ENCODE data around the gene COPE. TPM values are rescaled to one million over a fixed set of nuclear protein-coding genes. Genes with fewer than 3 reads are reported as not detected.
A peak's percentile ranks its signal among the peaks of the same experiment; 100 is the strongest.

COPE gene
- polyA plus RNA-seq, 1 experiment: 309 TPM

- no peak overlapping the region for H3K4me3 ChIP-seq (ENCODE audit: low read depth, low read length)
- CTCF ChIA-PET: interaction anchor here (3.3 kb wide), 1 partner anchor 40 kb away, joined by 11 read pairs; no protein-coding TSS in a partner anchor
- POLR2A ChIA-PET: no interaction called here
- no peaks in the 10 kb centered on the region for H3K27me3 ChIP-seq (ENCODE audit: control insufficient read depth, insufficient read depth, low read length)
- peaks cover 3% of the 10 kb centered on the region; the same call in 1 of the 2 replicates for H3K36me3 ChIP-seq (ENCODE audit: control insufficient read depth, insufficient read depth, low read length)
- no peak for DNase-seq (ENCODE audit: low read depth)
- no peak for TF ChIP-seq CTCF (IDR thresholded peaks at IDR 0.05; ENCODE audit: insufficient read depth, low read depth, low read length)
Observed at GRCh38 chr19:18946335-18946734, 27.1 kb upstream of the COPE start.

DNA sequence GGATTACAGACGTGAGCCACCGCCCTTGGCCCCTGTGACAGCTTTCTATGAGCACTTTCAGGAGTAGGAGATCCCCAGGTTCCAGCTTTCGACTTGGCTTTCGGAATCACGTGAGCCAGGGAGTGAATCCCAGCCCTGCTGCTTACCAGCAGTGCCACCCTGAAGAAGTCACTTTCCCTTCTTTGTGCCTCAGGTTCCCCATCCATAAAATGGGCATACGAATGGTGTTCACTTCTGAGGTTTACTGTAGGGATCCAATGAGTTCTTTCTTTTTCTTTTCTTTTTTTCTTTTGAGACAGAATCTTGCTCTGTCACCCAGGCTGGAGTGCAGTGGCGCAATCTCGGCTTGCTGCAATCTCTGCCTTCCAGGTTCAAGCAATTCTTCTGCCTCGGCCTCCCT is 26.1 kb upstream of the COPE start:
- no peak for TF ChIP-seq CTCF (IDR thresholded peaks at IDR 0.05; ENCODE audit: insufficient read depth, low read depth, low read length)
- Histone ChIP-seq H3K27me3 (ENCODE audit: control insufficient read depth, insufficient read depth, low read length) (no peaks in the 10 kb centered on the region), H3K36me3 (ENCODE audit: control insufficient read depth, insufficient read depth, low read length) (peaks cover 3% of the 10 kb centered on the region; the same call in 1 of the 2 replicates), H3K4me3 (ENCODE audit: low read depth, low read length) (no peak overlapping the region)
- CTCF ChIA-PET: interaction anchor here (1.1 to 3.3 kb wide), 2 partner anchors 39 to 41 kb away, joined by 6 to 11 read pairs; no protein-coding TSS in a partner anchor
- POLR2A ChIA-PET: no interaction called here
- no peak for DNase-seq (ENCODE audit: low read depth)

DNA sequence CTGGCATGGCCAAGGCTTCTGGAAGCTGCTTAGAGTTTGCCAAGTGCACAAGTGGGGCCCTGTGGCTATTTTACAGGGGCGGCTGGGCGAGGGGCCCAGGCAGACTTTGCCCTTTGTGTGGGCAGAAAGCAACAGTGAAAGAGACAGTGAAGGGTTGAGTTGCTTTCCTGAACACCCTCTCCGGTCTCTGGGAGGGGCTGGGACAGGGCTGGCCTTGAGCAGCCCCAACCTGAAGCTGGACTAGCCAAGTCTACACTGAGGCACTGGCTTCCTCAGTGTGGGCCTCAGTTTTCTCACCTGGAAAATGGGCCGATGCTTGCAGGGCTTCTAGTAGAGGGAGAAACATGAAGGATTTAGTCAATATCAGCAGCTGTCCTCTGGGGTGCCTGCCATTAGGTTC is 24.3 kb upstream of the COPE start:
- no peak for TF ChIP-seq CTCF (IDR thresholded peaks at IDR 0.05; ENCODE audit: insufficient read depth, low read depth, low read length)
- Histone ChIP-seq H3K4me3 (ENCODE audit: low read depth, low read length) (no peak overlapping the region), H3K27me3 (ENCODE audit: control insufficient read depth, insufficient read depth, low read length) (no peaks in the 10 kb centered on the region), H3K36me3 (ENCODE audit: control insufficient read depth, insufficient read depth, low read length) (peaks cover 4% of the 10 kb centered on the region; the same call in 1 of the 2 replicates)
- CTCF ChIA-PET: interaction anchor here (0.7 to 1.0 kb wide), 2 partner anchors 13 to 43 kb away, joined by 3 read pairs; no protein-coding TSS in a partner anchor
- no peak for DNase-seq (ENCODE audit: low read depth)
- POLR2A ChIA-PET: no interaction called here

DNA sequence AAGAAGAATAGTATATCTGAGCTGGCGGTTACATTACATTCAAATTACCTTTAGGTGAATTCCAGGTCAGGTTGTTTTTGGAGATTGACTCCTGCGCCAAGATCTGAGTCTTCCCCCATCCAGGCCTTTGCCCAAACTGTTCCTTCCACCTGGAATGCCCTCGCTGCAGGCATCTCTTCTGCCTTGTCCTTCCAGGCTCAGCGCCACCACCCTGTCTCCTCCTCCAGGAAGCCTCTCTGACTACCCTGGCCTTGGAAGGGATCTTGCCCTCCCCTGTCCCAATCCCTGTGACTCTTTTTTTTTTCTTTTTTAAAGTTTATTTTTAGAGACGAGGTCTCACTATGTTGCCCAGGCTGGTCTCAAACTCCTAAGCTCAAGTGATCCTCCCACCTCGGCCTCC is 23.5 kb upstream of the COPE start:
- H3K36me3 ChIP-seq (ENCODE audit: control insufficient read depth, insufficient read depth, low read length): peaks cover 4% of the 10 kb centered on the region; the same call in 1 of the 2 replicates
- no peaks in the 10 kb centered on the region for H3K27me3 ChIP-seq (ENCODE audit: control insufficient read depth, insufficient read depth, low read length)
- POLR2A ChIA-PET: no interaction called here
- TF ChIP-seq CTCF (IDR thresholded peaks at IDR 0.05; ENCODE audit: insufficient read depth, low read depth, low read length): no peak
- H3K4me3 ChIP-seq (ENCODE audit: low read depth, low read length): no peak overlapping the region
- CTCF ChIA-PET: interaction anchor here (3.5 kb wide), 1 partner anchor 44 kb away, joined by 12 read pairs; no protein-coding TSS in a partner anchor
- no peak for DNase-seq (ENCODE audit: low read depth)

GRCh38 chr19:18941628-18942354 is 22.6 kb upstream of the COPE start:
- POLR2A ChIA-PET: no interaction called here

More at GRCh38 chr19:18941628-18942354, 22.6 kb upstream of the COPE start:
- CTCF ChIA-PET: interaction anchor here (3.5 kb wide), 1 partner anchor 45 kb away, joined by 12 read pairs; no protein-coding TSS in a partner anchor
- TF ChIP-seq CTCF (IDR thresholded peaks at IDR 0.05; ENCODE audit: insufficient read depth, low read depth, low read length): no peak
- DNase-seq (ENCODE audit: low read depth): no peak
- Histone ChIP-seq H3K36me3 (ENCODE audit: control insufficient read depth, insufficient read depth, low read length) (peaks cover 4% of the 10 kb centered on the region; the same call in 1 of the 2 replicates), H3K27me3 (ENCODE audit: control insufficient read depth, insufficient read depth, low read length) (no peaks in the 10 kb centered on the region), H3K4me3 (ENCODE audit: low read depth, low read length) (peak overlapping the region; percentile 34)

Measured in BJ (cell line).